GM19328 (cell line): ENCODE results near the gene STK32C.
"Not testable (repeated sequence)": the region's sequence is repeated elsewhere in the genome, so short reads cannot be mapped to it uniquely, and the experiment has no call there.

Experiments used
- ATAC-seq: cut with Tn5 transposase; IDR thresholded peaks from one replicate; pipeline ENCODE4 v1.9.1; 2021; ENCODE audit warnings: mild to moderate bottlenecking, moderate library complexity; ENCODE audit not compliant: unreplicated experiment

Gene STK32C

DNA sequence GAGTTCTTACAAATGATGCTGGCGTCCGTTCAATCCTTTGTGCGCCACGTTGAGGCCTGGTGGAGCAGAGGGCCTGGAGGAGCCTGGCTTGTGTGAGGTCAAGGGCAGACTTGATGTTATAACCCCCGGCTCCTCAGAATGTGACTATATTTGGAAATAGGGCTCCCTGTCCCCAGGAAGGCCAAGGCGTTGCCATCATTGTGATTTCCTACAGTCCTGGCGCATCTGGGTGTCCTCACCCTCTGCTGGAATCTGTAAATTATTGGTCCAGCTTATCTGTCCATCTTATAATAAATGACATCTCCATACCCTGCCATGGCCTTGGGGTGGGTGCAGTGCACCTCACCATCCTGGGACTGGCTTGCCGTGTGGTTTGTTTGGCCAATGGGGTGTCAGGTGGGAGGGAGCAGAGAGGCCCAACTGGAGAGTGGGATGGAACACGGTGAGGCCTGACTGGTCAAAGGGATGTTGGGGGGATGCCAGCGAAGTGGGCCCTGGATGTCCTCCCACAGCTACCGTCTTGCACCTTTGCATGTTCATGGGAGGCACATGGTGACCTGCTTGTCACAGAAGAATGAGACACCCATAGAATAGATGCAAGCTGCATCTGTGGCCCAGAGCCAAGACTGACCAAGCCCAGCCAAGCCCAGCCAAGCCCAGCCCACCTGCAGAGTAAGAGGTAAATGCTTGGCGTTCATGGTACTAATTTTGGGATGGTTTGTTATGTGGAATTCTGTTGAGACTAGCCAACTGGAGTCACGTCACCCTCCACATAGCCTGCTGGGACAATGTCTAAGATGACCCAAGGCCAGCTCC is 13.1 kb upstream of the STK32C start:
- ATAC-seq: no peak

DNA sequence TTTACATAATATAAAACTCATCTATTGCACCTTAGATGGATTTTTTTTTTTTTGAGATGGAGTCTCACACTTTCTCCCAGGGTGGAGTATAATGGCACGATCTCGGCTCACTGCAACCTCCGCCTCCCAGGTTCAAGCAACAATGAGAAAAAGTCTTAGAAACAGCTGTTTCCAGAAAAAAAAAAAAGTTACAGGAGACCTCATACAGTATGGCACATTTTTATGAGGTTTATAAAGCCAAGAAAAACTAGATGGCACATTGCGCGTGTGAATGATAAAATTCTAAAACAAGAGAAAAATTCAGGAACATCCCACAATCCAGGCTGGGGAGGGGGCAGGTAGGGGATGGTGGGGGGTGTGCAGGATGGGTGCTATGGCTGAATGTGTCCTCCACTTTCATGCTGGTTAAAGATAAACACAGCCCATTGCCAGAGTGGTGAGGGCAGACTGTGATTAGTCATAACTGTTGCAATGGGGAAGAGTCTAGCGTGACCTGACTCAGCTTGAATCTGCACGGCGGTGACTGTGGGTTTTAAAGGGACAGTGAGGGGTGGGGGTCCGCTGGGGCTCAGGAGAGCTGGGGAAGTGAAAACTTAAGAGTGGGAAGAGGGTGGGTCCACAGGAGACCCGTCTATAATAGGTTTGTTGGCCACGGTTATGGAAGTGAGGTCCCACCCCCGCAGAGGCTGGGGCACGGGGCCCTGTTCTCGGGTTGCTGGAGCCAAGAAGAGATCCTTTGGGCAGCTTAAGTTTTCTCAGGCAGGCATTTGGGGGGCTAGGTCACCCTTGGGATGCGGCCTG is 12.3 kb upstream of the STK32C start:
- ATAC-seq: peak; percentile 95

DNA sequence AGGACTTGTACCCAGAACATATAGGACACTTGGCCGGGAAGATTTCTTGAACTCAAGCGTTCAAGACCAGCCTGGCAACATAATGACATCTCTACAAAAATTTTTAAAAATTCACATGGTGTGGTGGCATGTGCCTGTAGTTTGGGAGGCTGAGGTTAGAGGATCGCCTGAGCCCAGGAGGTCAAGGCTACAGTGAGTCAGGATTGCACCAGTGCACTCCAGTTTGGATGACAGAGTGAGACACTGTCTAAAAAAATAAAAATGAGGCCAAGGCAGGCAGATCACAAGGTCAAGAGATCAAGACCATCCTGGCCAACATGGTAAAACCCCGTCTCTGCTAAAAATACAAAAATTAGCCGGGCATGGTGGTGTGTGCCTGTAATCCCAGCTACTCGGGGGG is 9.7 kb upstream of the STK32C start:
- ATAC-seq: not testable (repeated sequence)

DNA sequence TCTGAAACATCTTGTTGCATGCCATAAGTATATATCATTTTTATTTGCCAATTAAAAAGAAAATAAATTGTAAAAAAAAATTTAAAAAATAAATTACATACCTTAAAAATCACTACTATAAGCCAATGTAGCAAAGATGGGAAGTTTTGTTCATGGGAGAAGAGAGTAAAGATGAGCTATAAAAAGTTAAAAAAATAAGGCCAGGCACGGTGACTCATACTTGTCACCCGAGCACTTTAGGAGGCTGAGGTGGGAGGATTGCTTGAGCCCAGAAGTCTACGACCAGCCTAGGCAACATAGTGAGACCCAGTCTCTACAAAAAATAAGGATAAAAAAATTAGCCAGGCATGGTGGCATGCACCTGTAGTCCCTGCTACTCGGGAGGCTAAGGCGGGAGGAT is 8.4 kb upstream of the STK32C start:
- no peak for ATAC-seq

DNA sequence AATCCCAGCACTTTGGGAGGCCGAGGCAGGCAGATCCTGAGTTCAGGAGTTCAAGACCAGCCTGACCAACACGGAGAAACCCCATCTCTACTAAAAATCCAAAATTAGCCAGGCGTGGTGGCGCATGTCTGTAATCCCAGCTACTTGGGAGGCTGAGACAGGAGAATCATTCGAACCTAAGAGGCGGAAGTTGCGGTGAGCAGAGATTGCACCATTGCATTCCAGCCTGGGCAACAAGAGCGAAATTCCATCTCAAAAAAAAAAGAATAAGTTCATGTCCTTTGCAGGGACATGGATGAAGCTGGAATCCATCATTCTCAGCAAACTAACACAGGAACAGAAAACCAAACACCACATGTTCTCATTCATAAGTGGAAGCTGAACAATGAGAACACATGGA is 7.1 kb upstream of the STK32C start:
- ATAC-seq: not testable (repeated sequence)

DNA sequence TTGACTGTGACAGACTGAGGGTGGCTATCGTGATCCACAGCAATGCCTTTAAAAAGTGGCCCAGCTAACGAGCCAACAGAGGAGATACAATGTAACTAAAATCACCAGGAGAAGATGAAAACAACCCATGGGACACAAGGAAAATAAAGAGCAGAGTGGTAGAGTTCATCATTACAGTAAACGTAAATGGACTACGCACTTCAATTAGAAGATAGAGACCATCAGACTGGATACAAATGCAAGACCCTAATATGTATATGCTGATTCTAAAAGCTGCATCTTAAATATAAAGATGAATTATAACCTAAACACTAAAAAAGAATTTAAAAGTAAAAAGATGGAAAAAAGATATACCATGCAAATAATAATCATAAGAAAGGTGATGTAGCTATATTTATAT is 6.6 kb upstream of the STK32C start:
- no peak for ATAC-seq

DNA sequence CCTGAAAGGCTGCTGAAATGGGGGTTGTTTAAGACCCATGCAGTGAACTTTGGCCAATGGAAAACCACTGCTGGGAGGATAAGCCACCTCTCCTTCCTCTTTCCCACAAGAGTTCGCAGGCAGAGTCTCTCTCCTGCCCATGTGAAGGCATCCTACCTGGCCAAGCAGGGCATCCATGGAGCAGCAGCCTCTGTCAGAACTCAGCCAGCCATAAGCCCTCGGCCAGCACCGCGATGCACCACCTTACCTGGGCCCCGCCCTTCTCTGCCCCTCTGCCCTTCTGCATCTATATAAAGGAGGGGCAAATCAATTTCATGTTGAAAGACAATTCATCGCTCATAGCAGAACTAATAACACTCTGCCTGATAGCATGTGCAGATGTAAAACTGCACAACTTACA is 6.1 kb upstream of the STK32C start:
- no peak for ATAC-seq

DNA sequence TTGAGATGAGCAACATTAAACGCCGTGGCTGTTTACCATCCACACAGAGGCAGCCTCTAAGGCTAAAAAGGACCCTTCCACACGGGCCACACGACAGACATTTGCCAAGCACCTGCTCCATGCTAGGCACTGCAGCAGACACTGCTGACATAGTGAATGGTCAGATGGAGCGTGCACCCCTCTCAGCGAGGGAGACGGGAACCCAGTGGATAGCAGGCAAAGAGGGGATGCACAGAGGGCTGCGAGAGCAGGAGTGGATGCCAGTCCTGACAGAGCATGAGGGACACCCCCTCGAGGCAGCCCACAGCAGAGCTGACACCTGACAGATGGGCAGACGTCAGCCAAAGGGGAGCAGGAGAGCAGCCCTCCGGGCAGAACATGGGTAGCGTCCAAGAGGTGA is 5.6 kb upstream of the STK32C start:
- no peak for ATAC-seq

DNA sequence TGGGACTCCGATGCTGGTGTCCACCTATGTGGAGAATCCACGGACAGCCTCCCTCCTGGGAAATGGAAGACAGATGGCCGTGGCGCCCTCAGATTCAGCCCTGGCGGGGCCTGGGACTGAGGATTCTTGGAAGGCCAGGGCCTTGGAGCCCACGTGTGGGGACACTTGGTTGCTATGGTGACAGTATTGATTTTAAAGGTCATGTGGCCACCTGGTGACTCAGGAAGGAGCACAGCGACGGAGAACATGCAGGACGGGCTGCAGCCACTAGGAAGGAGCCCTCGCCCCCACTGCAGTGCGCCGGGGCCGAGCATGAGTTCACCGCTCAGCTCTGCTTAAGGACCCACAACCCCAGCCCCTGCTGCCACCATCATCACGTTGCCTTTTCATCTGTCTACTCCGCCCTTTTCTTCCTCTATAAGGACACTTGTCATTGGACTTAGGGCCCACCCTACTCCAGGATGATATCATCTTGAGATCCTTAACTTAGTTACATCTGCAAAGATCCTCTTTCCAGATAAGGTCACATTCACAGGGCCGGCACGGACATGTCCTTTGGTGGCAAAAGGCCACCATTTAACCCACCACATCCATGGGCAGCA is 3.7 kb upstream of the STK32C start:
- ATAC-seq: no peak

DNA sequence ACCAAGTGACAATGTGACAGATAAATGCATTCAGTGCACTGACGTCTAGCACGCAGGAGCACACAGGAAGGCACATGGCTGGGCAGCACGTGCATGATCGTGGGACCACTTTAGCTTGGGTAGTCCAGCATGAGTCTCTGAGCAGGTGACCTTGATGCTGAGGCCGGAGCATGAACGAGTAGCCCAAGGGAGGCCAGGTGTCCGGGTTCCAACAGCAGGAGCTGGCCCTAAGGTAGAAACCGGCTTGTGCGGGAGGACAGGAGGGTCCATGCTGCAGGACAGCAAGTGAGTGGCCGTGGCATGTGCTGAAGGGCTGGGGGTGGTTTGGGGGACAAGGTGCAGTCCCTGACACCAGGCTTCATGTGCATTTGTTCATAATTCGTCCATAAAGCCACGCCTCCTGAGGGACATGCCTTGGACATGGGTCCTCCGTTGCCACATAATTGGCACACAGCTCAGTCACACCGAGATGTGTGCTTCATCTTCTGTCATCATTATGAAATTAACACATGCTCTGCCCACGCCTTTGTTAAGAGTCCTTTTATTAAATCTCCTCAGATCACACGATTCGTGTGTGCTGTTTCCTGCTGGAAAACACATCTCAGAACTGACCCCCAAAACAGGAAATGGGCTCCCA is 3.1 kb upstream of the STK32C start:
- no peak for ATAC-seq

DNA sequence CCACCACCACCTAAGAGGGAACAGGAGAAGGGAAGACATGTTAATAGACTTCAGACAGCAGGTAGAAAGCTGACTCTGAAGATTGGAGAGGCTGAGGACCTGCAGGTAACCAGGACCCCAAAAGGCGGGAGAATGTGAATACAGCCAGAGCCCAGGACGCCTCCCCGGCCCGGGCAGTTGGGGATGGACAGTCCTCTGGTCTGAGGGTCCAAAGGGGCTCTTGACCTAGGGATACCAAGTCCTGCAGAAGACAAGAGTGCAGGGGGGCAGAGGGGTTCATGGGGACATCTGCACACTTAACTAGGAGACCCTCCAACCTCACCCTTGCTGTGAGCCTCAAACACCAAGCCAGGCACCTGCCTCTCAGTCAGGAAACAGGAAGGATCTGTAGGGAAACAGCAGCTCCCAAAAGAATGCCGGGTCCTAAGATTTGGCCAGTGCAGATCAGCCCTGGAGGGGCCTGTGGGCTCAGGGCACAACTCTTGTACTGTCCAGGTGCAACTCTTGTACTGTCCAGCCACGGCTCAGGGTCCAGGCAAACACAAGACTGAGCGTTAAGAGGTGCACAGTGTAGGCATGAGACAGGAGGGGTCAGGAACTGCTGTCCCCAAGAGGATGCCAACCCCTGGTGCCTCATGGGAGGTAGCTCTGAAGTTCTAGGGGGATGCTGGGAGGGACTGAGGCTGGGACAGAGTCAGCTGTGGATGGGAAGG is 2.3 kb upstream of the STK32C start:
- no peak for ATAC-seq

DNA sequence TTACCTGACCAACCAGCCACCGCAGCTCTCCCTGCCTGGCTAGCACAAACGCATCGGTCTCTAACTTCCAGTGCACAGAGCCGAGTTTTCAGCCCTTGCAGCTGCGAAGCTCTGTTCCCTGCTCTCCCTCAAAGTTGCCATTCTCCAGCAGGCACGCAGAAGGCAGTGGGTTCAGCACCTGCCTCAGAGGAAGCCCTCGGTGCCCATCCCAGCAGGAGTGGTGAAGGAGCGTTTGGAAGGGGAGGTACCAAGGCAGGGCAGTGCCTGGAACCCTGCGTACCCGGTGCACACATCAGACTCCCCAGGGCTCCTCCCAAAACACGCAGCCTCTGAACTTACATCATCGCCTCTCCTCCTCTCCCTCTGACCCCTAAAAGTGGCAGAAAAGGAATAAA is 1.7 kb upstream of the STK32C start:
- ATAC-seq: no peak

DNA sequence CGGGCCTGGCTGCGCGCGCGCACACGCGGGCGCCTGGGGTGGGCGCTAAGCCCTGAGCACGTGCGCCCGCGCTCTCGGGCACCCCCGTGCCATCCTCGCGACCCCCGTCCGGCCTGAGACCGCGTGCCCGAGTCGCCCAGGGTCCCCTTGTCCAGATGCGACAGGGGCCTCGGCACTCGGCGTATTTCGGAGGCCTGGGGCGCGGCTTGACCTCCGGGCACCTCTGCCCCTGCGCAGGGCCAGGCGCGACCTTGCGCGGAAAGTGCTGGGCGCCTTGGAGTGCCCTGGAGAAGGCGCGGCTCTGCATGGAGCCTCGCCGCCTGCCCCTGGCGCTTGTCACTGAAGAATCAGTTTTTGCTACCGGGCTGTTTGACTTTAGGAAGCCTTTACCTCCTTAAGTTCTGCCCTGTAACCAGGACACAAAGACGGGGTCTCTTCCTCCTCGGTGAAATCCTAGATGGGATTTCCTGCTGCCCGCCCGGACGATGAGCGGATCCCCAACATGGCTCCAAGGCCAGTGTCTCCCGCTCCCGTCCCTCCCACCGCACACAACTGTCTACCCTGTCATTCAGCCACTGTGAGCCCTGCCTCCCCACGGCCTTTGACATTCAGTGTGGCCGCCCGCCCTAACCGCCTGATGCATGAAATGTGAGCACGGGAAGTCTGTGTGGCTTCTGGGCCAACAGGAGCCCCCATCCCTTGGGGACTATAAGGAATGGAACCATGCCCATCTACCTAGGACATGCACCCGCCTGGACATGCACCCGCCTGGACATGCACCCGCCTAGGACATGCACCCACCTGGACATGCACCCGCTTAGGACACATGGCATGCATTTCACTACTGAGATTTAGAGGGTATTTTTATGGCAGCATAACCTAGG is 1.1 kb upstream of the STK32C start:
- ATAC-seq: no peak

DNA sequence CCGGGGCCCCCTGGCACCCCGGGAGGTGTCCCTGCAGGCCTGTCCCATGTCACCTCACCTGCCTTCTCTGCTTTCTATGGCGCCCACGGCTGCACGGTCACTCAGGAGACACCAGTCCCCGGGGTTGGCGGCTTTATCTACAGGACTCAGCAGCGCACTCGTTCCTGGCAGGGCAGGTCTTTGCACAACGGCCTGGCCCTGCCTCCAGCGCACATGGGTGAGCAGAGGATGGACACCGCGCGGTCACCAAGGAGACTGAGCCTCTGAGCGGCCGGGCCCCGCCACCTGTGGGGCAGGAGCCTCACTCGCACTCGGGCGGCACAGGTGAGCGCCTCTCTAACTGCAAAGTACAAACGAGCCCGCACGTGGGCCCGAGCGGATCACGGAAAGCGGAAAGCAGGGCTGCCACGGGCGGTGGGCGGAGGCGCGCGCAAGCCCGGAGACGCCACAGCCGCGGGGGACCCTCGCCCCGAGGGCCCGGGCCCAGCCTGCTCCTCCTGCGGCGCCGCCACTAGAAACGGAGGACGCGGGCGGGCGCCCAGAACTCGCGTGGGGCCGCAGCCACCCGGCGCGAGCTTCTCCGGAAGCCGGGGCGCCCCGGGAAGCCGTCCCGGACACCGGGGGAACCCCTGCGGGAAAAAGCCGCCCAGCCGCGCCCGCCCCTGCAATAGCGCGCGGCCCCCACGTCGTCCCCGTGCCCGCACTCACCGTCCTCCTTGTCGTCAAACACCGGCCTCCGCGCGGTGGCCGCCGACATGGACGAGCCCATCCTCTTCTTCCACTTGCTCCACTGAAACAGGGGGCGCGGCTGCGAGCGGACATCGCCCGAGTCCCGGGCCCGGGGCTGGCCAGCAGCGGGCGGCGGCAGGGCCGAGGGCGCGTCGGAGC is 642 bp downstream of the STK32C start:
- peak; percentile 13 for ATAC-seq

DNA sequence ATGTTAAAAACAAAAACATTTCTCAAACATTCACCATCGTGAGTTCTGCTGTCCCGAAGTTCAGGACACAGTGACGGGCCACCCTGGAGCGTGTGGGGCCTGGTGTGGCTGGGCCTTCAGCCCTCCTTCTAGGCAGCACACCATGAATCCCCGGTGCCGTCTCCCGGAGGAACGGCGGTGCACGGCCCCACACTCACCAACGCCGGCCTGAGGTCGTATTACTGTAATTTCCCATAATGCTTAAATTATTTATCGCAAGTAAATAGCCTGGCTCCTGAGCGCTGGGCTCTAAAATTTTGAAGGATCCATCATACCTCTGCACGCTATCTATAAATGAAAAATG is 1.4 kb downstream of the STK32C start:
- no peak for ATAC-seq

DNA sequence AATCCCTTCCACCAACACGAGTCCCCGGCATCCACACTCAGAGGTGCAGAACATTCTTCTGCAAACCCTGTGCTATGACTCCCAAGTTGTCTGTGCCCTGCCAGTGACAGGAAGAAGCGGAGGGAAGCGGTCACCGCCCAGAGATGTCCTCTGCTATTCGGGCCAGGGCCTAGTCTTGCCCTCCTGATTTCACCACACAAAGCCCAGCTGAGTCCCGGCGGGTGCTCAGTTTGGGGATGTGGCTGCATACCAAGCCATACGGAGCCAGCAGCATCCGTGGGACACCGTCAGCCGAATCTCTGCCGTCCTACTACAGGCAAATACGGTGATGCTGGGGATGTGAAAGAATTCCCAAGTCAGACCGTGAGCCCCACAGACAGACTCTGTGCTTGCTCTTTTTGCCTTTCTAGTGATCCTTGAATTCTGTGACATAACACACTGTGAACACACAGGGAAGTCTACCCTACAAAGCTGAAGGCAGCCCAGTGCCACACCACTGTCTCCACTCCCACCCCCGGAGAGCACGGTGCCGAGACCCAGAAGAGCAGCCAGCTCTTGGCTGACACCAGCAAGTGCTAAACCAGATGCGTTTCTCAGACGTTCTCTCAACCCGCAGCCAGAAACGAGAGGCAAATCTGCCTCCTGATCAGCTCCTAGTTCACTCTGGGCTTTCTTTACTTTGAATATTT is 2.0 kb downstream of the STK32C start:
- ATAC-seq: no peak

DNA sequence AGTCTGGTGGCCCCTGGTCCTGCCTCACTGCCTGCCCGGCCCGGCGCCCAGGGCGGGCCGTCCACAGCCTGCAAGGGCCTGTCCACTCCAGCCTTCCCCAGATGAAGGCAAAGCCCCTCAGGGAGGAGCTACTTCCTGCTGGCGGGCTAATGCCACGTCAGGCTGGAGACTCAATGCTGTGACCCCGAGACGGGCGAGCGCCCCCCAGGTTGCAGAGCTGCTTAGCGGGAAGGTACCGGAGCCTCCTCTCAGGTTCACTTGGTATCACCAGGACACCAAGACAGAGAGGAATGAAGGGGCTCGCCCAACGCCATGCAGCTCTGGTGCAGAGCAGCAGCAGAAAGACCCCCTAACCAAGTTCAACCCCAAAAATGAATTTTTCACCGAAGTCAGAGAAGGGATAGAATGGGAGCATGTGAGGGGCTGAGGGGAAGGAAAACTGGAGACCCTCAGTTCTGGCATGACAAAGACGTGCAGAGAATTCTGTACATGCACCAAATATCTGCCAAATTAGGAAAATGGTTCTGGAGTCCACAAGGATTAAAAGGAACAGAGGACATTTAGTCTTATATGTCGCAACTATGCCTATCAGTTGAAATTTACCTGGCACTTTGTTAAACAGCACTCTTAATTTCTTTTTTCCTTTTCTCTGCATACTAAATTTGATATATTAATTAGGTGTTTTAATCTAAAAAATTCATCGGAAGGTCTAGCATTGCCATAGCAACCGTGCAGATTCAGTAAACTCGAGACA is 2.8 kb downstream of the STK32C start:
- ATAC-seq: no peak
